NK-92 (cell line): ENCODE data around the gene CCR8.

Experiments used
- DNase-seq: peaks from one replicate; lab custom pipeline; 2025; ENCODE audit not compliant: unreplicated experiment; lab: John Stamatoyannopoulos, UW

Gene CCR8

GRCh38 chr3:39329493-39329892 lies at the start of gene CCR8:
Gene CCR8, plus strand, starts transcription at chr3:39329709. Its CDS starts 2,623 bp downstream, at chr3:39332332.
- DNase-seq = no peak

DNA sequence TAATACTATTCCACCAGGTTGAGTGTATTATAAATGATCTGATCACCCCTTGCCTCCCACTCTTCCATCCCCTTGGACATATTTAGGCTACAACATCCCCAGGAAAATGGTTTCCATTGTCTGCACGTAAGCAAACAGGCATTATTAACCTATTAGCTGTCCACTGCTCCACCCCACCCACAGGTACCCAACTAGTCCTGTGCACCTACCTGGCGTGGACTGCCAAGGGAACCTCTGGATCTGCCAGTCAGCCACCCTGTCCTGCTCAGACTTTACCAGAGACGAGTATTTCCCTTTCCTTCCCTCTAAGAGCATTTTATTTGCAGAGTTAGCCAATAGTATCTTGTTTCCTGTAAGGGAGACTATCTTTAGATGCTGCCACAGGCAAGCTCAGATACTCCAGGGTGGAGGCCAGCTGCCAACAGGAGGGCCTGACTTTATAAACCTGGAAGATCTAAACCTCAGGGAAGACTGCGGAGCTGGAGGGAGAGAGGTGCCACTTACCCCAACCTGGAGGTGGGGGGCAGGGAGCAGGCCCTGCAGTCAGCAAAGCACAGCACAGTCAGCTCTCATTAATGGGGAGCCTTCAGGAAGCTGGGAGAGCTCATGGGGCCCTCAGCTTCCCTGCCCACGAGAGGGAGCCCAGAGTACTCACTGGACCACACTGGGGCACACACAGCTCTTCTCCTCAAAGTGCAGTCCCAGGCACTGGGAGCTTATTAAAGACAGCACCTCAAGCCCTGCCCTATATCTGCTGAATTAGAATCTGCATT lies 49.6 kb upstream of the CCR8 start, which contains the start of gene CX3CR1:
TSS of gene CX3CR1 (minus strand) at position 292 of the 773 bp plus-strand sequence. CDS start 13,527 bp downstream, outside the sequence.
- DNase-seq = no peak

GRCh38 chr3:39280571-39280970 lies 48.9 kb upstream of the CCR8 start:
- DNase-seq = no peak

DNA sequence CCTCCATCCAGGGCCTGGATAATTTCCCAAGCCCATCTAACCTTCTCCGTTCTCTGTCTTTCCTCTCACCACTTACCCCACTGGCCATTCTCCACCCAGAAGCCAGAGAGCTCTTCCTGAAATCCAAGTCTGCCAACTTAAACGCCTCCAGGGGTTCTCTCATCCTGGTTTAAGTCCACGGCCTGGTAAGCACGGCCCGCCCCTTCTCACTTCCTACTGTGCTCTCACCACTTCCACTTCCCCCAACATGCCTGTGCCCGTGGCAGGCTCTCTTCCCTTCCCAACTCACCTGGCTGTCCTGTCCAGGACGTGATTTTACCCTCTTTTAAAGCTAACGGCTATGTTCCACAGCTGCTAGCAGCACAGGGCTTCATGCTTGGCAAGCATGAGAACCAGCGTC lies 48.0 kb upstream of the CCR8 start:
- no peak for DNase-seq

GRCh38 chr3:39282057-39282456 lies 47.5 kb upstream of the CCR8 start:
- no peak for DNase-seq

- no peak for DNase-seq
Observed at GRCh38 chr3:39284457-39284881, 45.0 kb upstream of the CCR8 start.

DNA sequence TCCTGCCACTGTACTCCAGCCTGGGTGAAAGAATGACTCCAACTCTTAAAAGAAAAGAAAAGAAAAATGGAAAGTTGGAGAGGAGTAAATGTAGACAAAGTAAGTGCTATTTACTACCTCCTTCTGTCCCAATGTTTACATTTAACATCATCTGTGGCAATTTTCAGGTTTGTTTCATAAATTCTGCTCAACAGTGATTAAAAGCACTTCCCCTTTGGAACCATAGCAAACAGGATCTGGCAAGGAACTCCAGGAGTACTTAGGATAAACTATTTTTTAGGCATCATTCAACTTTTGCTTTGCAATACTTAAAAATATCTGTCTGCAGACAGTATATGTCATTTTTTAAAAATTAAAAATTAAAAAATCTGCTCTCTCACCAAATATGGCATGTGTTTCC lies 44.2 kb upstream of the CCR8 start:
- DNase-seq = no peak

- no peak for DNase-seq
Observed at GRCh38 chr3:39286771-39287170, 42.7 kb upstream of the CCR8 start.

DNA sequence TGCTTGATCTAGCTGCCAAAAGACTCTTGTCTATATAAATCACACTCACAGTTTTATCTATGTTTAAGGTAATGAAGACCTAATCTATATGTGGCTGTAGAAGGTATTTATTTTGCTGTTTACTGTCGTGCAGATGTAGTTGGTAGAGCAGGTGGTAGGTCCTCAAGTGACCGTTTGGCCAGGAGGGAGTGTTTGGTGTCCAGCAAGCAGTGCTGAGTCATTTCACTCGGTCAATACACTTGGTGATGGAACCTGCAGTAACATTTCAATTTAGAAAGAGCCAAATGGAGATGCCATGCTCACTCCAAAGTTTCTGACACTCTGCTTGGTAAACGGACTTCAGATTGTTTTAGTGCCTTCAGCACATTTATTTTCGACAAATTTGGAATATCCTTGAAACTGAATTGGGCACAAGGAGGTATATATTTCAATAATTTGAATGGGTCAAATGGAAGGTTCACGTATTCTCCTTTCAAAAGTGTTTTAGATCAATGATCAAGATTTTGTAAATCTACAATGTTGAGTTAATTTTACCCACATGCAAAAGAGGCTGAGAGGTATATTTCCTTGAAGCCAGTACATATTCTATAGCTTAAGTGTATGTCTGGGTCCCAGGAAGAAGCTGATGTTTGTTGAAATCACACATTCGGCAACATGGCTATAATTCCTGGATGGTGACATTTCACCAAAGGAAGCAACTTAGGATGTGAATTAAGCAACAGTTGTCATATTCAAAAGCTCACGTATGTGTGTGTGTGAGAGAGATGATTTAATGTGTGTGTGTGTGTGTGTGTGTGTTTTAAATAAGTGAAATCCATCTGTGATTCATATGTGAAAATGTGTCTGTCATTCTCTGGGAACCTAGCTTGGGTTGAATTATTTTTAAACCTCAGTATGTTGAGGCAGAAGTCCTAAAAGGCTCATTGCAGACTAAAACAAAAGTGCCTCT lies 42.0 kb upstream of the CCR8 start:
- DNase-seq = no peak

GRCh38 chr3:39288300-39288808 lies 41.2 kb upstream of the CCR8 start:
- DNase-seq = no peak

DNA sequence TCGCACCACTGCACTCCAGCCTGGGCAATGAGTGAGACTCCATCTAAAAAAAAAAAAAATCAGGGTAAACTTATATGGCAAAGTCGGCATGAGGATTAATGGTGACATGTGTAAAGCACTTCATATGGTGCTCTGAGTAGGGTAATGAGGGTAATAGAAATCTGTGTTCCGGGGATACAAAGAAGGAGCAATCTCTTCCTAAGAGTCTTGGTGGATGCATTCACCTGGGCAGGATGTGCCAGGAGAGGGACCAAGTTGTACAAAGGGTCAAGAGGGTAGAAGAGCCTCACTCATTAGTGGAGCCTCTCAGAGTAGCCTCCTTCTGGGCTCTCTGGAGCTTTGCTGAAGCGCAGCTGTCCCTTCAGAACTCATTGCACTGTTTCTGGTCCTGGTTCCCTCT lies 40.4 kb upstream of the CCR8 start:
- DNase-seq = no peak

DNA sequence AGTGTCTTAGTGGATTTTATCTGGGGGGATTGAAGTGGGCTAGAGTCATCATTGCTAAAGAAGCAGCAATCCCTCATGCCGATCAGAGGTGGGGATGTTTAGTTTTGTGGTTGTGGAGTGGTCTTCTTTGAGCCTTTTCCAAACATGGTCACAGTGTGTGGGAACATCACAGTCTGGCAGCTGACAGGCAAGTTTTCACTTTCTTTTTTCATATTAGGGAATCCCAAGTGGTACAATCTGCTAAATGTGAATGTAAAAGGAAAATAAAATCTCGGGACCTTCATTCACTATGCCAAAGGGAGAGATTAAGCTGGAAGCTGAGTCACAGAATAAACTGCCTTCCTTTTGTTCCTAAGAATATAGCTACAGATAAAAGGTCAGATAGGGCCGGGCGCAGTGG lies 39.3 kb upstream of the CCR8 start:
- no peak for DNase-seq

- no peak for DNase-seq
Observed at GRCh38 chr3:39291903-39292329, 37.6 kb upstream of the CCR8 start.

GRCh38 chr3:39292961-39293360 lies 36.5 kb upstream of the CCR8 start:
- no peak for DNase-seq

- DNase-seq = no peak
Observed at GRCh38 chr3:39294446-39295183, 34.9 kb upstream of the CCR8 start.

DNA sequence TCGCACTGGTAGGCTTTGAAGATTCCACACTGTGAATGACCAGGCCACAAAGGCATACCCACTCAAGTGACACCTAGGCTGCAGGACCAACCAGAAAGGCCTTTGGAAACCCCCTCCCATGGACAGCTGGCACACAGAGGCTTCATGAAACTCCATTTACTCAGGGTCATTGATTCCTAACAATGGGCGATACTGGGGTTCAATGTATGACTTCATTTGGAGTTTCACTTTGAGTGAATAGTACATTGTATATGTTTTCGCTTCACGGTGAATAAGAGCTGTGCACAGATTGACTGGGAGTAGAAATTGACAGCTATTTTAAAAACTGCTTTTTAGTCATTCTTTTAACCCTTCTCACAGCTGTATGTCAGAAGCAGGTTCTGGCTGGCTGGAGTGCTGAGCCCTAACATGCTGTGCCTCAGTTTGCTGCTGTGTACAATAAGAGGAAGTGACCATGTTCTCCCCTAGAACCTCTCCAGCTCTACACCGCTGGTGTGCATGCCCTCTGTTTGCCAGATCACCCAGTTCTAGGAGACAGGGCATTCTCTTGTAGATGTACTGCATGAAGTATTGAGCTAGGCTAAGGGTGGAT lies 34.2 kb upstream of the CCR8 start:
- no peak for DNase-seq

DNA sequence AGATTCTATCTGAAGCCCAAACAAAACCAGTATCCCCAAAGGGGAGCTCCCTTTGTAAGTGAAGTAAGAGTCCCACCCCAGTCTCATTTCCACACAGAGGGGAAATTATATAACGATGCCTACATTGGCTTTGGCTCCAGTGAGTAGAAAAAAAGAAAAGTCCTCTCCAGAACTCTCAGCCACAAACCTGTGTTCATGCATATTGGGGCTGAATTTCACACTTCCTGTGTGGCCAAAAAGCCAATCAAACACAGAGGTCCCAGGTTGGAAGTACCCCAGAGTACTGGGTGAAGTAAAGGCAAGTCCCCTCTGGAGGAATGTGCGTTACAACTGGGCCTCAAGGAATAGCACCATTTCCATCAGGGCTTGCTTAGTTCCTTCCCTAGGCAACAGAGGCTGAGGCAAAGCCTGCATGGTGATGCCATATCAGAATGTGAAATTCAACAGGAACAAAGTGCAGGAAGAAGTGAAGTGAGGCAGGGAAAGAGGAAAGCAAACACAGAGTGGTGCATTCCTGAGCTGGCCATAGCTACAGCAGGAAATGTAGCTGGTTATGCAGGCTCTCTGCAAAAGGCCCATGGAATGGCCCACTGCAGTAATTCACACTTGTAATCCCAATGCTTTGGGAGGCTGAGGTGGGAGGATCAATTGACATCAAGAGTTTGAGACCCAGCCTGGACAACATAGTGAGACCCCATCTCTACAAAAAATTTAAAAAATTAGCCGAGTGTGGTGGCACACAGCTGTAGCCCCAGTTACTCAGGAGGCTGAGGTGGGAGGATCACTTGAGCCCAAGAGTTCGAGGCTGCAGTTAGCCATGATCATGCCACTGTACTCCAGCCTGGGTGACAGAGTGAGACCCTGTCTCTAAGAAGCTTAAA lies 33.1 kb upstream of the CCR8 start:
- no peak for DNase-seq

DNA sequence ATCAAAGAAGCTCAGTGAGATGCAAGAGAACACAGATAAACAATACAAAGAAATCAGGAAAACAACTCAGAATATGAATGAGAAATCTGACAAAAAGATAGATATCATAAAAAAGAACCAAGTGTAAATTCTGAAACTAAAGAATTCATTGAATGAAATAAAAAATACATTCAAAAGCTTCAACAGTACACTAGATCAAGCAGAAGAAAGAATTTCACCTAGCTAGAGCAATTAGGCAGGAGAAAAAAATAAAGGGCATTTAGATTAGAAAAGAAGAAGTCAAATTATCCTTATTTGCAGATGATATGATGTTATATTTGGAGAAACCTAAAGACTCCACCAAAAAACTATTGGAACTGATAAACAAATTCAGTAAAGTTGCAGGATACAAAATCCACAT lies 30.2 kb upstream of the CCR8 start:
- DNase-seq = no peak

DNA sequence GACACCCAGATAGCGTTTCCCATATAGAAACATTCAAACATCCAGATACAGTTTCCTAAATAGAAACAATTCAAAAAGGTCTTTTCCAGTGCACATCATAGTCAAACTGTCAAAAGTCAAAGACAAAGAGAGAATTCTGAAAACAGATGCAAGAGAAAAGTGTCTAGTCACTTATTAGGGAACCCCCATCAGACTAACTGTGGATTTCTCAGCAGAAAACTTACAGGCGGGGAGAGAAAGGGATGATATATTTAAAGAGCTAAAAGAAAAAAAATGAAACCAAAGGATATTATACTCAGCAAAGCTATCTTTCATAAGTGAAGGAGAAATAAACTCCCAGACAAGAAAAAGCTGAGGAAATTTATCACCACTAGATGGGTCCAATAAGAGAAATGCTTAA lies 27.3 kb upstream of the CCR8 start:
- DNase-seq = no peak

- no peak for DNase-seq
Observed at GRCh38 chr3:39313289-39313688, 16.2 kb upstream of the CCR8 start.
